Uterus (tissue), 2 donors: Measurements from ENCODE around the gene GPATCH2.

Experiments used
- CTCF ChIP-seq, 4 experiments: fragments of 200-600 bp in 2 of 4; fragments of 450-650 bp in 2 of 4; sonication (generic) in 2 of 4; IDR thresholded peaks; one replicate each; pipeline ENCODE4 v1.5.1; 2016 to 2019; ENCODE audit warnings: antibody characterized with exemption in 4 of 4, mild to moderate bottlenecking in 2 of 4, moderate library complexity in 1 of 4
- POLR2A ChIP-seq, 2 donors: fragments of 450-650 bp; IDR thresholded peaks; one replicate each; pipeline ENCODE4 v1.6.1; 2016; ENCODE audit warnings: antibody characterized with exemption in 2 of 2, mild to moderate bottlenecking in 1 of 2, moderate library complexity in 1 of 2

- TF ChIP-seq CTCF (IDR thresholded peaks at IDR 0.05) (no peak), POLR2A (IDR thresholded peaks at IDR 0.05) (no peak)
Observed at GRCh38 chr1:217493290-217493689, 137.6 kb downstream of the GPATCH2 start.
